ENCODE measurements around the gene PLEKHJ1. TPM values are rescaled to one million over a fixed set of nuclear protein-coding genes. Genes with fewer than 3 reads are reported as not detected.

PLEKHJ1 gene
- total and polyA plus RNA-seq, 2 of the 13 experiments (the other 11 are each of a cell fraction or from before 2014, with no cell fraction given), result 70.5 to 130 TPM

- peak; percentile 27; the same call in 1 of the 2 replicates for TF ChIP-seq PATZ1 (CRISPR knock-in tag; IDR thresholded peaks at IDR 0.05)
- peak; percentile 82 for TF ChIP-seq THAP11 (CRISPR knock-in tag; IDR thresholded peaks at IDR 0.05)
- no peak for TF ChIP-seq MTA1 (CRISPR knock-in tag; IDR thresholded peaks at IDR 0.05; ENCODE audit: borderline replicate concordance)
- peak; percentile 51 for TF ChIP-seq UBTF (CRISPR knock-in tag; IDR thresholded peaks at IDR 0.05)
- TF ChIP-seq ZNF382 (CRISPR knock-in tag; IDR thresholded peaks at IDR 0.05; ENCODE audit: borderline replicate concordance), result no peak
- TF ChIP-seq CREM (IDR thresholded peaks at IDR 0.05), result no peak
- TF ChIP-seq CREM (CRISPR knock-in tag; IDR thresholded peaks at IDR 0.05), result no peak
- TF ChIP-seq HMGA1 (CRISPR knock-in tag; conservative IDR thresholded peaks at IDR 0.05), result no peak
- TF ChIP-seq POLR2G (IDR thresholded peaks at IDR 0.05; ENCODE audit: low read depth, low read length), result peak; percentile 100
- no peak for TF ChIP-seq EHMT2 (IDR thresholded peaks at IDR 0.05; ENCODE audit: borderline replicate concordance, low read depth, low read length)
- TF ChIP-seq ZNF407 (CRISPR knock-in tag; IDR thresholded peaks at IDR 0.05; ENCODE audit: not compliant biosample characterization), result peak; percentile 78
- TF ChIP-seq FUBP1 (CRISPR knock-in tag; IDR thresholded peaks at IDR 0.05; ENCODE audit: borderline replicate concordance), result no peak
- peak; percentile 83 for TF ChIP-seq ZNF430 (CRISPR knock-in tag; IDR thresholded peaks at IDR 0.05)
Measured at GRCh38 chr19:2269244-2270156, 33.4 kb upstream of the PLEKHJ1 start (continued).
